Osteoblast (primary cell): Measurements from ENCODE around the gene CSNK2A1. TPM values are rescaled to one million over a fixed set of nuclear protein-coding genes. Genes with fewer than 3 reads are reported as not detected.
A peak's percentile ranks its signal among the peaks of the same experiment; 100 is the strongest.
"Not testable (repeated sequence)": the region's sequence is repeated elsewhere in the genome, so short reads cannot be mapped to it uniquely, and the experiment has no call there.

Source experiments
- DNase-seq: peaks from one replicate; pipeline ENCODE4 v3.0.0; 2011; ENCODE audit warnings: low spot score, mixed read lengths; ENCODE audit not compliant: insufficient read length; ENCODE audit errors: missing footprints
- H2AFZ ChIP-seq: 2 replicates; pipeline ENCODE4 v1.6.0; 2011; ENCODE audit warnings: mild to moderate bottlenecking, low read length
- H3K27ac ChIP-seq: 2 replicates; pipeline ENCODE4 v1.5.1; 2011; ENCODE audit warnings: mild to moderate bottlenecking, low read depth, low read length, moderate library complexity
- H3K27me3 ChIP-seq: 2 replicates; pipeline ENCODE4 v1.6.0; 2012; ENCODE audit warnings: mild to moderate bottlenecking, control low read depth, inconsistent platforms, low read length, moderate library complexity; ENCODE audit not compliant: insufficient read depth
- H3K36me3 ChIP-seq: 2 replicates; pipeline ENCODE4 v1.5.1; 2011; ENCODE audit warnings: mild to moderate bottlenecking, low read length, control low read depth, moderate library complexity; ENCODE audit not compliant: insufficient read depth
- H3K4me1 ChIP-seq: 2 replicates; pipeline ENCODE4 v1.5.1; 2011; ENCODE audit warnings: mild to moderate bottlenecking, low read length, control low read depth, moderate library complexity; ENCODE audit not compliant: insufficient read depth
- H3K4me2 ChIP-seq: 2 replicates; pipeline ENCODE4 v1.6.0; 2011; ENCODE audit warnings: mild to moderate bottlenecking, low read length; ENCODE audit not compliant: insufficient read depth
- H3K4me3 ChIP-seq: fragments of 200-600 bp; sonication (generic); 3 replicates; pipeline ENCODE4 v1.5.1; 2012; ENCODE audit warnings: mild to moderate bottlenecking, low read length, inconsistent platforms; ENCODE audit not compliant: insufficient read depth
- H3K79me2 ChIP-seq: 2 replicates; pipeline ENCODE4 v1.6.0; 2012; ENCODE audit warnings: mild to moderate bottlenecking, low read length, control low read depth, inconsistent platforms; ENCODE audit not compliant: insufficient read depth
- H3K9me3 ChIP-seq: 2 replicates; pipeline ENCODE4 v1.5.1; 2011; ENCODE audit warnings: low read depth, low read length, control low read depth
- H4K20me1 ChIP-seq: 2 replicates; pipeline ENCODE4 v1.6.0; 2012; ENCODE audit warnings: mild to moderate bottlenecking, low read length, control low read depth; ENCODE audit not compliant: insufficient read depth
- CTCF ChIP-seq: IDR thresholded peaks from 2 replicates; pipeline ENCODE4 v1.5.1; 2011; ENCODE audit warnings: mild to moderate bottlenecking, low read depth, low read length, moderate library complexity; ENCODE audit errors: extremely low read depth
- total RNA-seq: library from RNA; depleted of rRNA; stranded (reverse); fragments of >200 nt; gene quantifications from 2 replicates; pipeline ENCODE4 v1.2.3, GENCODE V29; 2012

CSNK2A1 gene
- total RNA-seq, 1 donor: 82.9 TPM

GRCh38 chr20:588476-588875 is 44.9 kb upstream of the CSNK2A1 start:
- Histone ChIP-seq H3K4me3 (no peak overlapping the region), H3K27ac (no peak overlapping the region), H4K20me1 (no peaks in the 10 kb centered on the region), H3K4me1 (no peaks in the 10 kb centered on the region), H3K79me2 (no peaks in the 10 kb centered on the region), H3K36me3 (no peaks in the 10 kb centered on the region), H3K9me3 (no peaks in the 10 kb centered on the region), H3K27me3 (peaks cover 11% of the 10 kb centered on the region), H2AFZ (no peak overlapping the region), H3K4me2 (no peak overlapping the region)
- peak; percentile 1 for DNase-seq
- no peak for TF ChIP-seq CTCF

- no peak for TF ChIP-seq CTCF
- H3K4me3 ChIP-seq: no peak overlapping the region
- no peaks in the 10 kb centered on the region for H4K20me1 ChIP-seq
- no peak overlapping the region for H3K27ac ChIP-seq
- no peaks in the 10 kb centered on the region for H3K9me3 ChIP-seq
- no peak overlapping the region for H2AFZ ChIP-seq
- H3K79me2 ChIP-seq: no peaks in the 10 kb centered on the region
- no peak for DNase-seq
- peaks cover 8% of the 10 kb centered on the region for H3K27me3 ChIP-seq
- H3K36me3 ChIP-seq: no peaks in the 10 kb centered on the region
- H3K4me1 ChIP-seq: no peaks in the 10 kb centered on the region
- no peak overlapping the region for H3K4me2 ChIP-seq
Measured at GRCh38 chr20:584971-585301, 41.3 kb upstream of the CSNK2A1 start.

GRCh38 chr20:584161-584970 is 40.8 kb upstream of the CSNK2A1 start:
- Histone ChIP-seq H3K27ac (no peak overlapping the region), H4K20me1 (no peaks in the 10 kb centered on the region), H2AFZ (no peak overlapping the region), H3K4me3 (no peak overlapping the region), H3K4me2 (no peak overlapping the region), H3K9me3 (no peaks in the 10 kb centered on the region), H3K27me3 (peaks cover 8% of the 10 kb centered on the region), H3K36me3 (no peaks in the 10 kb centered on the region), H3K79me2 (no peaks in the 10 kb centered on the region), H3K4me1 (no peaks in the 10 kb centered on the region)
- no peak for DNase-seq
- no peak for TF ChIP-seq CTCF

- no peak for TF ChIP-seq CTCF
- Histone ChIP-seq H3K79me2 (no peaks in the 10 kb centered on the region), H2AFZ (no peak overlapping the region)
Measured at GRCh38 chr20:582204-582603, 38.6 kb upstream of the CSNK2A1 start.

GRCh38 chr20:578940-579690 is 35.5 kb upstream of the CSNK2A1 start:
- not testable (repeated sequence) for DNase-seq, H3K36me3 ChIP-seq, H3K27me3 ChIP-seq, H3K9me3 ChIP-seq, H3K4me2 ChIP-seq, H4K20me1 ChIP-seq, H3K4me3 ChIP-seq, H3K79me2 ChIP-seq, H2AFZ ChIP-seq, H3K4me1 ChIP-seq, H3K27ac ChIP-seq

More at GRCh38 chr20:582204-582603, 38.6 kb upstream of the CSNK2A1 start:
- H3K9me3 ChIP-seq: no peaks in the 10 kb centered on the region
- no peaks in the 10 kb centered on the region for H3K4me1 ChIP-seq
- no peak overlapping the region for H3K27ac ChIP-seq
- peaks cover 7% of the 10 kb centered on the region for H3K27me3 ChIP-seq
- H3K36me3 ChIP-seq: no peaks in the 10 kb centered on the region
- H4K20me1 ChIP-seq: no peaks in the 10 kb centered on the region
- H3K4me3 ChIP-seq: no peak overlapping the region
- no peak for DNase-seq
- H3K4me2 ChIP-seq: no peak overlapping the region
